Neural cell (in vitro differentiated cells): ENCODE data around the gene SELENOH. TPM values are rescaled to one million over a fixed set of nuclear protein-coding genes. Genes with fewer than 3 reads are reported as not detected.

ENCODE experiments used
- H2AFZ ChIP-seq: fragments of 200-600, 300-800 bp; sonication (generic), shearing (Covaris generic); 2 replicates; pipeline ENCODE4 v1.6.0; 2014; ENCODE audit warnings: low read depth, mild to moderate bottlenecking, antibody characterized with exemption, low read length, moderate library complexity
- H3F3A ChIP-seq: fragments of 200-600 bp; shearing (Covaris generic); 2 replicates; pipeline ENCODE4 v1.6.1; 2016; ENCODE audit warnings: mild to moderate bottlenecking, moderate library complexity, mixed read lengths, antibody characterized with exemption, low read length; ENCODE audit not compliant: insufficient read depth, poor library complexity, severe bottlenecking
- H3K27ac ChIP-seq: fragments of 200-600, 300-800 bp; sonication (generic), shearing (Covaris generic); 2 replicates; pipeline ENCODE4 v1.5.1; 2014; ENCODE audit warnings: mild to moderate bottlenecking, low read length, moderate library complexity
- H3K27me3 ChIP-seq: fragments of 300-800, 200-600 bp; sonication (generic), shearing (Covaris generic); 2 replicates; pipeline ENCODE4 v1.6.0; 2014; ENCODE audit warnings: mild to moderate bottlenecking, low read depth, low read length, moderate library complexity; ENCODE audit not compliant: insufficient read depth
- H3K36me3 ChIP-seq: fragments of 300-800, 200-600 bp; sonication (generic), shearing (Covaris generic); 2 replicates; pipeline ENCODE4 v1.5.1; 2014; ENCODE audit warnings: mild to moderate bottlenecking, antibody characterized with exemption, low read length, moderate library complexity; ENCODE audit not compliant: insufficient read depth
- H3K4me2 ChIP-seq: fragments of 300-800, 200-600 bp; sonication (generic), shearing (Covaris generic); 2 replicates; pipeline ENCODE4 v1.6.0; 2014; ENCODE audit warnings: mild to moderate bottlenecking, low read length
- H3K4me3 ChIP-seq: fragments of 300-800, 200-600 bp; sonication (generic), shearing (Covaris generic); 2 replicates; pipeline ENCODE4 v1.5.1; 2014; ENCODE audit warnings: mild to moderate bottlenecking, low read length, moderate library complexity
- H3K79me2 ChIP-seq: fragments of 200-600 bp; shearing (Covaris generic); replicated peaks from 2 replicates; pipeline ENCODE4 v1.6.0; 2014; ENCODE audit warnings: mild to moderate bottlenecking, low read length, moderate library complexity; ENCODE audit not compliant: insufficient read depth
- H3K9ac ChIP-seq: fragments of 300-800, 200-600 bp; sonication (generic), shearing (Covaris generic); 2 replicates; pipeline ENCODE4 v1.6.1; 2016; ENCODE audit warnings: mild to moderate bottlenecking, low read length, mixed read lengths
- H3K9me2 ChIP-seq: fragments of 200-600 bp; shearing (Covaris generic); 2 replicates; pipeline ENCODE4 v1.6.1; 2016; ENCODE audit warnings: mild to moderate bottlenecking, low read length, mixed read lengths; ENCODE audit not compliant: insufficient read depth
- H3K9me3 ChIP-seq: fragments of 200-600, 300-800 bp; sonication (generic), shearing (Covaris generic); 2 replicates; pipeline ENCODE4 v1.6.1; 2016; ENCODE audit warnings: mild to moderate bottlenecking, mixed run types, low read length, moderate library complexity, mixed read lengths
- H4K20me1 ChIP-seq: fragments of 200-600 bp; shearing (Covaris generic); 2 replicates; pipeline ENCODE4 v1.6.1; 2016; ENCODE audit warnings: mild to moderate bottlenecking, mixed run types; ENCODE audit not compliant: insufficient read depth
- EP300 ChIP-seq: fragments of 450-650 bp; conservative IDR thresholded peaks from 2 replicates; pipeline ENCODE4 v1.6.1; 2014; ENCODE audit warnings: antibody characterized with exemption, mild to moderate bottlenecking, moderate library complexity; ENCODE audit not compliant: poor library complexity, severe bottlenecking
- EZH2 ChIP-seq: fragments of 200-600, 300-800 bp; shearing (Covaris generic), sonication (generic); IDR thresholded peaks from 2 replicates; pipeline ENCODE4 v1.6.1; 2014; ENCODE audit warnings: antibody characterized with exemption, low read length, borderline replicate concordance, mild to moderate bottlenecking; ENCODE audit not compliant: insufficient read depth, poor library complexity, severe bottlenecking
- MXI1 ChIP-seq: fragments of 450-650 bp; conservative IDR thresholded peaks from 2 replicates; pipeline ENCODE4 v1.6.1; 2014; ENCODE audit warnings: antibody characterized with exemption, mild to moderate bottlenecking; ENCODE audit not compliant: poor library complexity, severe bottlenecking
- POLR2AphosphoS5 ChIP-seq: IDR thresholded peaks from 2 replicates; pipeline ENCODE4 v1.6.1; 2012
- RAD21 ChIP-seq: fragments of 450-650 bp; conservative IDR thresholded peaks from 2 replicates; pipeline ENCODE4 v1.6.1; 2014; ENCODE audit warnings: antibody characterized with exemption, mild to moderate bottlenecking, moderate library complexity
- SMC3 ChIP-seq: fragments of 450-650 bp; conservative IDR thresholded peaks from 2 replicates; pipeline ENCODE4 v1.6.1; 2014; ENCODE audit warnings: antibody characterized with exemption, mild to moderate bottlenecking, moderate library complexity; ENCODE audit not compliant: poor library complexity
- TAF1 ChIP-seq: IDR thresholded peaks from 2 replicates; pipeline ENCODE4 v1.6.1; 2012; ENCODE audit warnings: low read depth
- polyA plus RNA-seq: library from polyadenylated mRNA; depleted of rRNA; stranded (reverse); fragments of >200 nt; gene quantifications from 2 replicates; pipeline ENCODE4 v1.2.3, GENCODE V29; 2014
- TF ChIP-seq, protein P1 (sequence below): IDR thresholded peaks from 2 replicates; pipeline ENCODE4 v1.6.1; 2012; ENCODE audit warnings: borderline replicate concordance
- TF ChIP-seq, protein P2 (sequence below): fragments of 450-650 bp; IDR thresholded peaks from 2 replicates; pipeline ENCODE4 v1.5.1; 2014; ENCODE audit warnings: antibody characterized with exemption, mild to moderate bottlenecking, moderate library complexity; ENCODE audit not compliant: poor library complexity, severe bottlenecking

The SELENOH gene
- polyA plus RNA-seq, 1 donor from 2014 or later = 546 TPM

- Histone ChIP-seq H2AFZ (no peak overlapping the region), H3K4me2 (no peak overlapping the region), H3K36me3 (peaks cover 17% of the 10 kb centered on the region), H3F3A (no peaks in the 10 kb centered on the region), H3K4me3 (no peak overlapping the region), H3K27ac (no peak overlapping the region), H3K9ac (no peak overlapping the region), H3K79me2 (peaks cover 14% of the 10 kb centered on the region), H3K27me3 (no peaks in the 10 kb centered on the region), H4K20me1 (no peaks in the 10 kb centered on the region), H3K9me3 (no peaks in the 10 kb centered on the region), H3K9me2 (no peaks in the 10 kb centered on the region)
- TF ChIP-seq EP300 (no peak), TAF1 (no peak), EZH2 (no peak), MXI1 (no peak), POLR2AphosphoS5 (no peak), SMC3 (no peak), RAD21 (no peak)
- TF ChIP-seq, protein P1, sequence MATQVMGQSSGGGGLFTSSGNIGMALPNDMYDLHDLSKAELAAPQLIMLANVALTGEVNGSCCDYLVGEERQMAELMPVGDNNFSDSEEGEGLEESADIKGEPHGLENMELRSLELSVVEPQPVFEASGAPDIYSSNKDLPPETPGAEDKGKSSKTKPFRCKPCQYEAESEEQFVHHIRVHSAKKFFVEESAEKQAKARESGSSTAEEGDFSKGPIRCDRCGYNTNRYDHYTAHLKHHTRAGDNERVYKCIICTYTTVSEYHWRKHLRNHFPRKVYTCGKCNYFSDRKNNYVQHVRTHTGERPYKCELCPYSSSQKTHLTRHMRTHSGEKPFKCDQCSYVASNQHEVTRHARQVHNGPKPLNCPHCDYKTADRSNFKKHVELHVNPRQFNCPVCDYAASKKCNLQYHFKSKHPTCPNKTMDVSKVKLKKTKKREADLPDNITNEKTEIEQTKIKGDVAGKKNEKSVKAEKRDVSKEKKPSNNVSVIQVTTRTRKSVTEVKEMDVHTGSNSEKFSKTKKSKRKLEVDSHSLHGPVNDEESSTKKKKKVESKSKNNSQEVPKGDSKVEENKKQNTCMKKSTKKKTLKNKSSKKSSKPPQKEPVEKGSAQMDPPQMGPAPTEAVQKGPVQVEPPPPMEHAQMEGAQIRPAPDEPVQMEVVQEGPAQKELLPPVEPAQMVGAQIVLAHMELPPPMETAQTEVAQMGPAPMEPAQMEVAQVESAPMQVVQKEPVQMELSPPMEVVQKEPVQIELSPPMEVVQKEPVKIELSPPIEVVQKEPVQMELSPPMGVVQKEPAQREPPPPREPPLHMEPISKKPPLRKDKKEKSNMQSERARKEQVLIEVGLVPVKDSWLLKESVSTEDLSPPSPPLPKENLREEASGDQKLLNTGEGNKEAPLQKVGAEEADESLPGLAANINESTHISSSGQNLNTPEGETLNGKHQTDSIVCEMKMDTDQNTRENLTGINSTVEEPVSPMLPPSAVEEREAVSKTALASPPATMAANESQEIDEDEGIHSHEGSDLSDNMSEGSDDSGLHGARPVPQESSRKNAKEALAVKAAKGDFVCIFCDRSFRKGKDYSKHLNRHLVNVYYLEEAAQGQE = no peak
- TF ChIP-seq, protein P2, sequence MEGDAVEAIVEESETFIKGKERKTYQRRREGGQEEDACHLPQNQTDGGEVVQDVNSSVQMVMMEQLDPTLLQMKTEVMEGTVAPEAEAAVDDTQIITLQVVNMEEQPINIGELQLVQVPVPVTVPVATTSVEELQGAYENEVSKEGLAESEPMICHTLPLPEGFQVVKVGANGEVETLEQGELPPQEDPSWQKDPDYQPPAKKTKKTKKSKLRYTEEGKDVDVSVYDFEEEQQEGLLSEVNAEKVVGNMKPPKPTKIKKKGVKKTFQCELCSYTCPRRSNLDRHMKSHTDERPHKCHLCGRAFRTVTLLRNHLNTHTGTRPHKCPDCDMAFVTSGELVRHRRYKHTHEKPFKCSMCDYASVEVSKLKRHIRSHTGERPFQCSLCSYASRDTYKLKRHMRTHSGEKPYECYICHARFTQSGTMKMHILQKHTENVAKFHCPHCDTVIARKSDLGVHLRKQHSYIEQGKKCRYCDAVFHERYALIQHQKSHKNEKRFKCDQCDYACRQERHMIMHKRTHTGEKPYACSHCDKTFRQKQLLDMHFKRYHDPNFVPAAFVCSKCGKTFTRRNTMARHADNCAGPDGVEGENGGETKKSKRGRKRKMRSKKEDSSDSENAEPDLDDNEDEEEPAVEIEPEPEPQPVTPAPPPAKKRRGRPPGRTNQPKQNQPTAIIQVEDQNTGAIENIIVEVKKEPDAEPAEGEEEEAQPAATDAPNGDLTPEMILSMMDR = no peak
Observed at GRCh38 chr11:57703341-57703740, 38.0 kb upstream of the SELENOH start.

- peaks cover 9% of the 10 kb centered on the region for H3K36me3 ChIP-seq
- no peak overlapping the region for H3K9ac ChIP-seq
Observed at GRCh38 chr11:57704932-57705331, 36.4 kb upstream of the SELENOH start.

More at GRCh38 chr11:57704932-57705331, 36.4 kb upstream of the SELENOH start:
- no peaks in the 10 kb centered on the region for H3F3A ChIP-seq
- no peaks in the 10 kb centered on the region for H3K9me3 ChIP-seq
- no peak overlapping the region for H3K27ac ChIP-seq
- no peaks in the 10 kb centered on the region for H3K27me3 ChIP-seq
- TF ChIP-seq SMC3 = no peak
- no peak for TF ChIP-seq MXI1
- TF ChIP-seq TAF1 = no peak
- no peak for TF ChIP-seq EP300
- TF ChIP-seq POLR2AphosphoS5 = no peak
- TF ChIP-seq, protein P1 = no peak
- TF ChIP-seq, protein P2 = no peak
- TF ChIP-seq EZH2 = no peak
- TF ChIP-seq RAD21 = no peak
- no peak overlapping the region for H3K4me2 ChIP-seq
- H3K4me3 ChIP-seq = no peak overlapping the region
- H3K9me2 ChIP-seq = no peaks in the 10 kb centered on the region
- no peak overlapping the region for H2AFZ ChIP-seq
- H3K79me2 ChIP-seq = peaks cover 22% of the 10 kb centered on the region
- H4K20me1 ChIP-seq = no peaks in the 10 kb centered on the region
